Measurements from ENCODE around the gene CP. TPM values are rescaled to one million over a fixed set of nuclear protein-coding genes. Genes with fewer than 3 reads are reported as not detected.

The CP gene
- total and polyA plus RNA-seq, 2 of the 13 experiments (the other 11 are each of a cell fraction or from before 2014, with no cell fraction given): 42.6 to 789 TPM

DNA sequence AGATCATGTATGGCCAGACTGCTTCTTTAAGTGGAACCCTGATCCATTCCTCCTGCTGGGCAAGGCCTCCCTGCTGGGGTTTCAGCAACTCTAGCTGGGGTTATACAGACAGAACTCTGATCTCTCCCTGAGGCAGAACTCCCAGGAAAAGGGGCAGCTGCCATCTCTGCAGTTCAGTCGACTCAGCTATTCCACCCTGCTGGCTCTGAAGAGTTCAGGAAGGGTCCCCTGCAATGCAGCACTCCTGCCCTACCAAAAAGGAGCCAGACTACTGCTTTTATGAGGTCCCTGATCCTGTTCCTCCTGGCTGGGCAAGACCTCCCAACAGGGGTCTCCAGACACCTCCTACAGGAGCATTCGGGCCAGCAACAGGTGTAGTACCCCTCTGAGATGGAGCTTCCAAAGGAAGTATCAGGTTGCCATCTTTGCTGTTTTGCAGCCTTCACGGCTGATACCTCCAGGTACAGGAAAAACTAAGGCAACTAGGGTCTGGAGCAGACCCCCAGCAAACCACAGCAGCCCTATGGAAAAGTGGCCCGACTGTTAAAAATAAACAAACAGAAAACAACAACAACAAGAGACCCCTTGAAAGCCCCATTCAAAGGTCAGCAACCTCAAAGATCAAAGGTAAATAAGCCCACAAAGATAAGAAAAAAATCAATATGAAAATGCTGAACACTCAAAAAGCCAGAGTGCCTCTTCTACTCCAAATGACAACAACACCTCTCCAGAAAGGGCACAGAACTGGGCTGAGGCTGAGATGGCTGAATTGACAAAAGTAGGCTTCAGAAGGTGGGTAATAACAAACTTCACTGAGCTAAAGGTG lies 14.2 kb upstream of the CP start (continued):
- TF ChIP-seq LBX2 (CRISPR knock-in tag; IDR thresholded peaks at IDR 0.05; ENCODE audit: borderline replicate concordance) (no peak), SRSF1 (optimal IDR thresholded peaks at IDR 0.05; ENCODE audit: low read depth, low read length) (no peak), HBP1 (CRISPR knock-in tag; IDR thresholded peaks at IDR 0.05; ENCODE audit: low read depth) (no peak), HNRNPH1 (optimal IDR thresholded peaks at IDR 0.05; ENCODE audit: low read depth, low read length) (no peak), ZNF652 (CRISPR knock-in tag; IDR thresholded peaks at IDR 0.05; ENCODE audit: borderline replicate concordance, low read depth) (peak; percentile 25; the same call in 1 of the 2 replicates), FLYWCH1 (CRISPR knock-in tag; IDR thresholded peaks at IDR 0.05) (no peak), ZNF720 (CRISPR knock-in tag; IDR thresholded peaks at IDR 0.05) (no peak), ARID4A (CRISPR knock-in tag; IDR thresholded peaks at IDR 0.05; ENCODE audit: borderline replicate concordance) (peak; percentile 36; the same call in 1 of the 2 replicates), ZNF564 (CRISPR knock-in tag; IDR thresholded peaks at IDR 0.05) (no peak), CAMTA2 (CRISPR knock-in tag; IDR thresholded peaks at IDR 0.05; ENCODE audit: borderline replicate concordance) (0 out of 2 replicates have a peak, but pooled peaks have one; percentile 39), FOXO1 (CRISPR knock-in tag; IDR thresholded peaks at IDR 0.05) (peak; percentile 72), LCORL (IDR thresholded peaks at IDR 0.05) (no peak), LCORL (CRISPR knock-in tag; IDR thresholded peaks at IDR 0.05) (0 out of 2 replicates have a peak, but pooled peaks have one; percentile 61), ZNF605 (CRISPR knock-in tag; IDR thresholded peaks at IDR 0.05) (peak; percentile 75; the same call in 1 of the 2 replicates), HDAC1 (CRISPR knock-in tag; IDR thresholded peaks at IDR 0.05) (peak; percentile 35; the same call in 1 of the 2 replicates), CENPX (CRISPR knock-in tag; IDR thresholded peaks at IDR 0.05) (no peak)
- TF ChIP-seq, protein P1, sequence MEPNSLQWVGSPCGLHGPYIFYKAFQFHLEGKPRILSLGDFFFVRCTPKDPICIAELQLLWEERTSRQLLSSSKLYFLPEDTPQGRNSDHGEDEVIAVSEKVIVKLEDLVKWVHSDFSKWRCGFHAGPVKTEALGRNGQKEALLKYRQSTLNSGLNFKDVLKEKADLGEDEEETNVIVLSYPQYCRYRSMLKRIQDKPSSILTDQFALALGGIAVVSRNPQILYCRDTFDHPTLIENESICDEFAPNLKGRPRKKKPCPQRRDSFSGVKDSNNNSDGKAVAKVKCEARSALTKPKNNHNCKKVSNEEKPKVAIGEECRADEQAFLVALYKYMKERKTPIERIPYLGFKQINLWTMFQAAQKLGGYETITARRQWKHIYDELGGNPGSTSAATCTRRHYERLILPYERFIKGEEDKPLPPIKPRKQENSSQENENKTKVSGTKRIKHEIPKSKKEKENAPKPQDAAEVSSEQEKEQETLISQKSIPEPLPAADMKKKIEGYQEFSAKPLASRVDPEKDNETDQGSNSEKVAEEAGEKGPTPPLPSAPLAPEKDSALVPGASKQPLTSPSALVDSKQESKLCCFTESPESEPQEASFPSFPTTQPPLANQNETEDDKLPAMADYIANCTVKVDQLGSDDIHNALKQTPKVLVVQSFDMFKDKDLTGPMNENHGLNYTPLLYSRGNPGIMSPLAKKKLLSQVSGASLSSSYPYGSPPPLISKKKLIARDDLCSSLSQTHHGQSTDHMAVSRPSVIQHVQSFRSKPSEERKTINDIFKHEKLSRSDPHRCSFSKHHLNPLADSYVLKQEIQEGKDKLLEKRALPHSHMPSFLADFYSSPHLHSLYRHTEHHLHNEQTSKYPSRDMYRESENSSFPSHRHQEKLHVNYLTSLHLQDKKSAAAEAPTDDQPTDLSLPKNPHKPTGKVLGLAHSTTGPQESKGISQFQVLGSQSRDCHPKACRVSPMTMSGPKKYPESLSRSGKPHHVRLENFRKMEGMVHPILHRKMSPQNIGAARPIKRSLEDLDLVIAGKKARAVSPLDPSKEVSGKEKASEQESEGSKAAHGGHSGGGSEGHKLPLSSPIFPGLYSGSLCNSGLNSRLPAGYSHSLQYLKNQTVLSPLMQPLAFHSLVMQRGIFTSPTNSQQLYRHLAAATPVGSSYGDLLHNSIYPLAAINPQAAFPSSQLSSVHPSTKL (CRISPR knock-in tag; IDR thresholded peaks at IDR 0.05): peak; percentile 86
- TF ChIP-seq, protein P2, sequence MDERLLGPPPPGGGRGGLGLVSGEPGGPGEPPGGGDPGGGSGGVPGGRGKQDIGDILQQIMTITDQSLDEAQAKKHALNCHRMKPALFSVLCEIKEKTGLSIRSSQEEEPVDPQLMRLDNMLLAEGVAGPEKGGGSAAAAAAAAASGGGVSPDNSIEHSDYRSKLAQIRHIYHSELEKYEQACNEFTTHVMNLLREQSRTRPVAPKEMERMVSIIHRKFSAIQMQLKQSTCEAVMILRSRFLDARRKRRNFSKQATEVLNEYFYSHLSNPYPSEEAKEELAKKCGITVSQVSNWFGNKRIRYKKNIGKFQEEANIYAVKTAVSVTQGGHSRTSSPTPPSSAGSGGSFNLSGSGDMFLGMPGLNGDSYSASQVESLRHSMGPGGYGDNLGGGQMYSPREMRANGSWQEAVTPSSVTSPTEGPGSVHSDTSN (CRISPR knock-in tag; IDR thresholded peaks at IDR 0.05): no peak

Data from HepG2 (cell line).